ENCODE measurements around the gene CORO7.
A peak's percentile ranks its signal among the peaks of the same experiment; 100 is the strongest.

The CORO7 gene

DNA sequence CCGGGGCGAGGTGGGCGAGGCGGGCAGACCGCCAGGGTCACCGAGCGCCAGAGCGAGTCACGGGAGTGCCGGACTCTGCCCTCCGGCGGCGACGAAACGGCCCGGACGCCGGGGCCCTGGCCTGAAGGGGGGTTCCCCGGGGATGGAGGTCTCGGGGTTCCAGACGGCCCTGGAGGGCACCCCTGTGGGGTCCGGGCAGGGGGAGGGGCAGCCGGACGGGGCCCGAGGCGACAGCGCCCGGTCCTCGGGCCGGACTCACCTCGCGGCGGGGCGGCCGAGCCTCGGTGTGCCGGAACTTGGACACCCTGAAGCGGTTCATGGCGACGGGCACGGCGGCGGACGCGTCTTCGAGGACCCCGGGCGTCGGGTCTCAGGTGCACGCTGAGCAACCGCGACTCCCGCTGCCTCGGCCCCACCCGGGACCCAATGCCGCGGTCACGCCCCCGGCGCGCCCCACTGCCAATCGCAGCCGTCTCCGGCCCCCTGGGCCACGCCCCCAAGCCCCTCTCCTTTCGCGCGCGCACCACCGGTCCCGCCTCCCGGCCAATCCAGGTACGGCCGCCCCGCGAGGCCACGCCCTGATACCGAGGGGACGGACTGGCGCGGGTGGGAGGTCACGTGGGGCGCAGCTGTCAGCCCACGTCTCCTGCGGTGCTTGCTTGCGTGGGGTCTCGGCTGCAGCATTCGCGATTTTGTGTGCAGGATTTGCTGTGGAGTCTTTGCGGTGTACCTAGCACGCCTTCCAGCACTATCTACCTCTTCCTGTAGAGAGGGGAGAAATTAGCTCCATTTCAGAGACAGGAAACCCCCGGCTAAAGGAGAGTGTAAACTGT lies at the start of gene CORO7:
Gene CORO7 (minus strand): TSS at position 397 of the 833 bp plus-strand sequence. CDS start 78 bp downstream, at position 319.
- peak; percentile 95 to 97 for DNase-seq
- TF ChIP-seq POLR2A (IDR thresholded peaks at IDR 0.05; ENCODE audit: low read length) (peak; percentile 52), GATA1 (IDR thresholded peaks at IDR 0.05; ENCODE audit: low read depth, low read length) (no peak)

DNA sequence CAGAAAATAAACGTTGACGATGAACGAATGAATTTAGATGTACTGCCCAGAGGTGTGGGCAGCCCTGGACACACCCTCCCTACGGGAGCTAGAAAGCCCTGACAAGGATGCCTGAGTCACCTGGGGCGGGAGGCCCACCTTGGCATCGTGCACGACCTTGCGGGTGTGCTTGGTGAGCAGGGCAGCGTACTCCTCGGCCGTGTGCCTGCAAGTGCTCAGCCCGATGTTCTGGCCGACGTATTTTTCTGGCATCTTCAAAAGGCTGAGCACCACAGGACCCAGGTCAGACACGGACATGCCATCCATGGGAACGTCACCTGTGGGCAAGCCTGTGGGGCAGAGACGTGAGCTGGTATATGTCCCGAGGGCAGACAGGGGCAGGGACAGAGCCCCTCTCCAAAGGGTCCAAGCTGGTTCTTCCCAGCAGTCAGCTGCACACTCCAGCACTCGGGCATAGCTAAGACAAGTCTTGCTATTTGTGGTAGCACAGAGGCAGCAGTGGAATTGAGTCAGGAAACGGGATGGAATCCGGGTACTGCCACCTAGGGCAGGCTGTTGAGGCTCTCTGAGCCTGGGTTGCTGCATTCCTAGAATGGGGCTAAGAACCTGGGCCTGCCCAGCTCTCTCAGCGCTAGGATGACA lies 47.2 kb upstream of the CORO7 start:
- DNase-seq: no peak
- TF ChIP-seq GATA1 (IDR thresholded peaks at IDR 0.05; ENCODE audit: low read depth, low read length) (no peak), POLR2A (IDR thresholded peaks at IDR 0.05; ENCODE audit: low read length) (no peak)

DNA sequence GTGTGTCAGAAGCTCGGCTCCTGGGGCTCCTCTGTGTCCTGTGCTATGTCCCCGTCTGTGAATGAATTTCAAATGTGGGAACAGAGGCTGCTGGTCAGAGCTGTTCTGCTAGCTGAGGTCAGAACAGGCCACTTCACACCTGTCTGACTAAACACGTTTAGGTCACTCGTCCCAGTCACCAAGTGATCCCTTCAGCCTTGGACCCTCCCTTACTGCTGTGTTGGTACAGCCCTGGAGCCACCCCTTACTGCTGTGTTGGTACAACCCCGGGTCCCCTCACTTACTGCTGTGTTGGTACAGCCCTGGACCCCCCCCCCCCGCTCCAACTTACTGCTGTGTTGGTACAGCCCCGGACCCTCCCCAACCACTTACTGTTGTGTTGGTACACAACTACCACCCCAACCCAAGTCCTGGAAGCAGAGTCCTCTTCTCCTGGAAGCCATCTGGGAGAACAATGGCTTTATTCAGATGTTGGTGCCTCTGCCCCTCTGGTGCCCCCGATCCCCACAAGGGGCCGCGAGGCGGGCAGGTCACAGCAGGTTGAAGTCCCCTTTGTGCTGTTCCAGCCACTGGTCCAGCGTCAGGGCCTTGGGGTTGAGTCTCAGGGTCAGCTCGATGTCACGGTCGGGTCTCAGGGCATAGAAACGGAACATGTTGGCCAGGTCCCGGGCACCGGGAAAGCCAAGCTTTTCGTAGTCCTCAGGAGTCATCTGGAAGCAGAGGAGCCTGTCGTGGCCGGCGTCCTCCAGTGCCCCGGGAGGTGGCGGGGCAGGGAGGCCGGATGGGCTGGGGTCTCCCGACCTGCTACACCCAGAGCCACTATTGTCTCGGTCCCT lies 45.1 kb upstream of the CORO7 start:
- DNase-seq: no peak
- TF ChIP-seq POLR2A (IDR thresholded peaks at IDR 0.05; ENCODE audit: low read length): no peak
- TF ChIP-seq GATA1 (IDR thresholded peaks at IDR 0.05; ENCODE audit: low read depth, low read length): no peak

DNA sequence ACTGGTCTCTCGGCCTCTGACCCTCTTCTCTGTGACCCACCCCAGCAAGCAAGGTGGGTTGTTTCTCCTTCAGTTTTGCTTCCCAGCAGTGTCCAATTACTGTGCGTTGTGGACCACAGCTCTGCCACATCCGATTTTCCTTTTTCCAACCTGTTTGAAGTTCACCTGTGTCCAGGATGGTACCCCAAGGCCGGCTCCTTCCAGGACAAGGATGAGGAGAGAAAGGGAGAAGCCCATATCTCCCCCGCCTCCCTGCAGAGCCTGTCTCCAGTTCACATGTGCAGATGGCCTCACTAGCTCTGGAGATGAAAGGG lies 44.5 kb upstream of the CORO7 start:
- TF ChIP-seq GATA1 (IDR thresholded peaks at IDR 0.05; ENCODE audit: low read depth, low read length) (no peak), POLR2A (IDR thresholded peaks at IDR 0.05; ENCODE audit: low read length) (no peak)

DNA sequence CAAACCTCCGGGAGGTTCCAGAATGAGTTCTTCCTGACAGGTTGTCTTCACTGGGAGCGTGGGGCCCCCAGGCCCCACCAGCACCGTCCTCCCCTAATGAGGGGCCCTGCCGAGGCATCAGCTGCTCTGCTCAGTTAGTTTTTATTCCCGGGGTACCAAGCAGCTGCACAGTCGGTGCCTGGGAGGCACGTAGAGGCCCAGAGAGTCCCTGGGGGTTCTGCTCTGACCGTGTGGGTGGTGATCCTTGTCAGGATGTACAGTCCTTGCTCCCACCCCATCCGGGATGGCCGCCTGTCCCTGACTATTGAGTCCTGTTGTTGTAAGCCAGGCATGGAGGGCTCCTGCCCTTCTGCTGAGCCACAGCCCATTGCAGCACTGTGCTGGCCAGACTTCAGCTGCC lies 39.6 kb upstream of the CORO7 start:
- no peak for DNase-seq
- no peak for TF ChIP-seq POLR2A (IDR thresholded peaks at IDR 0.05; ENCODE audit: low read length)
- no peak for TF ChIP-seq GATA1 (IDR thresholded peaks at IDR 0.05; ENCODE audit: low read depth, low read length)

More for the DNA sequence above, 44.5 kb upstream of the CORO7 start:
- no peak for DNase-seq

DNA sequence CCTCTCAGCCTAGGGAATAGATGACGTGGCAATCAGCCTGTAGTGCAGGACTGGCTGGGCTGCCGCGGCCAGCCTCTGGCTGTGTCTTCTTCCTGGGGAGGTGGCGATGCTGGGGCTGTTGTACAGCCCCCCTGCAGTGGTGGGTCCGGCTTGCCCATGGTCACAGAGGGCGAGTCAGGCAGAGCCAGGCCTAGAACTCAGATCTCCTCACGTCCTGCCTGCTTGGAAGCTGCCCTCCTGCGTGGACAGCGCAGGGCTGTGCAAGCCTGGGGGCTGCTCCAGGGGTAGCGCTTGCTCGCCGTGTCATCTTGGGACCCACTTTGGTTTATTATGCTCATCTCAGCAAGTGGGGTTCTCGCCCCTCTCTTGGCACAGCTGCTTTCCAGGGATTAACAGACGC lies 38.7 kb upstream of the CORO7 start:
- TF ChIP-seq GATA1 (IDR thresholded peaks at IDR 0.05; ENCODE audit: low read depth, low read length) (no peak), POLR2A (IDR thresholded peaks at IDR 0.05; ENCODE audit: low read length) (no peak)
- no peak for DNase-seq

DNA sequence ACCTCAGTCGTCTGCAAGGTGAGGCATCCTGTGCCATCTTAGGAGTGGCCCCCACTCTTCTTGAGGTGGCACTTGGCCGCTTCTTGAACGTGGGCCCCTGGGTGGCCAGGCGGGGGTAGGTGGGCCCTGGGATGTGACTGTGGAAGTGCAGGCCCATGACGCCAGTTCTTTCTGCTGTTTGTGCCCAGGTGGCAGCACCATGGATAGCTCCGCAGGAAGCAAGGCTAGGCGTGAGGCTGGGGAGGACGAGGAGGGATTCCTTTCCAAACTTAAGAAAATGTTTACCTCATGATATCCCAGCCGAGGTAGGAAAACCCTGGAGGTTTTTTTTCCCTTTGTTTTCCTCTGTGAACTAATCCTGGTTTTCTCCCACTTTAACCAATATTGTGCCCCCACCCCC lies 38.2 kb upstream of the CORO7 start:
- DNase-seq: no peak
- TF ChIP-seq POLR2A (IDR thresholded peaks at IDR 0.05; ENCODE audit: low read length): no peak
- TF ChIP-seq GATA1 (IDR thresholded peaks at IDR 0.05; ENCODE audit: low read depth, low read length): no peak

DNA sequence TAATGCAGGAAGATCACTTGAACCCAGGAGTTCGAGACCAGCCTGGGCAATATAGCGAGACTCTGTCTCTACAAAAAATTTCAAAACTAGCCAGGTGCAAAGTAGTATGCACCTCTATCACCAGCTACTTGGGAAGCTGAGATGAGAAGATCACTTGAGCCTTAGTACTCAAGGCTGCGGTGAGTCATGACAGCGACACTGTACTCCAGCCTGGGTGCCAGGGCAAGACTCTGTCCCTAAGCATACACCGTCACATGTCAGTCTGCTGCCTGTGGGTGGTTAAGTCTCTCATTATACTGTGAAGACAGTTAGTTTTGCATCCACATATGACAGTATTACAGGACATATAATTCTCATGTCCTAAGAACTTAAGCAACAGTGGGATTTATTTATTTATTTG lies 36.3 kb upstream of the CORO7 start:
- TF ChIP-seq GATA1 (IDR thresholded peaks at IDR 0.05; ENCODE audit: low read depth, low read length): no peak
- no peak for TF ChIP-seq POLR2A (IDR thresholded peaks at IDR 0.05; ENCODE audit: low read length)
- DNase-seq: no peak

DNA sequence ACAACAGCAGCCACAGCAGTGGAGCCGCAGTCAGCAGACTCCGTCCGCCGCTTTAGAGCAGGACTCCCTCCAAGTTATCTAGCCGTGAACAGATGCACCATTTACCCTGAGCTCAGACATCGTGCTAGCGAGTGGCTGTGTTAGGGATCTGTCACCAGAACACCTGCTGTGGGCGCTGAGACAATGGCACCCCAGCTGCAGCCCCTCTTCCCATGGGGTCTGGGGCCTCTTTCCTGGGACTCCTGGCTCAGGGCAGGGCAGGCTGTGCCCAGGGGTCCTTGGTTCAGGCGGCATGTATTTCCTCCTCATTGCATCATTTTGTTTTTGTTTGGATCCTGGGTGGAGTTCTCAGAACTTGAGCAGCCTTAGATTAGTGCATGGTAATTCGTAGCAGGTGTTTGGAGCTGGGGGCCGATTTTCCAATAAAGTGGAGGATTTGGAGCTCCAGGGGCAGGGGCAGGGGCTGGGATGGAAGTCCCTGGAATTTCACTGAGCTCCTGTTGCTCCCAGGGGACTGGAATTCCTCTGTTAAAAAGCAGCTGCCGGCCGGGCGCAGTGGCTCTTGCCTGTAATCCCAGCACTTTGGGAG lies 34.6 kb upstream of the CORO7 start:
- DNase-seq: peak; percentile 61 to 84
- TF ChIP-seq GATA1 (IDR thresholded peaks at IDR 0.05; ENCODE audit: low read depth, low read length) (no peak), POLR2A (IDR thresholded peaks at IDR 0.05; ENCODE audit: low read length) (no peak)

DNA sequence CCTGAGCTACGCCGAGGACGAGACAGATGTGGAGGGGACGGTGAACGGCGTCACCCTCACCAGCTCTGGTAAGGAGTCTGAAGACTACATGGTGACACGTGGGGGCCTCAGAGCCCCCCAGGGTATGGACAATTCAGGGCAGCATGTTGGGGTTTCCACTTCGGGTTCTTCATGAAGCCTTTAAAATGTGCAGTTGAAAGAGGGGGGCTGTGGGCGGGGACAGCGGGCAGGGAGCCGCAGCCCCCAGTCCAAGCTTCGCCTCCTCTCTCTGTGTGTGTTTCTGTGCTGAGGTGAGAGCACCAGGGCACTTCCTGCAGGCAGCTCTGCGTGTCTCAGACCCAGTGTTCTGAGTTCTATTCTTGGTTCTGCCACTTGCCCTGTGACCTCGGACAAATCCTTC lies 34.0 kb upstream of the CORO7 start:
- DNase-seq: no peak
- TF ChIP-seq POLR2A (IDR thresholded peaks at IDR 0.05; ENCODE audit: low read length) (no peak), GATA1 (IDR thresholded peaks at IDR 0.05; ENCODE audit: low read depth, low read length) (no peak)

DNA sequence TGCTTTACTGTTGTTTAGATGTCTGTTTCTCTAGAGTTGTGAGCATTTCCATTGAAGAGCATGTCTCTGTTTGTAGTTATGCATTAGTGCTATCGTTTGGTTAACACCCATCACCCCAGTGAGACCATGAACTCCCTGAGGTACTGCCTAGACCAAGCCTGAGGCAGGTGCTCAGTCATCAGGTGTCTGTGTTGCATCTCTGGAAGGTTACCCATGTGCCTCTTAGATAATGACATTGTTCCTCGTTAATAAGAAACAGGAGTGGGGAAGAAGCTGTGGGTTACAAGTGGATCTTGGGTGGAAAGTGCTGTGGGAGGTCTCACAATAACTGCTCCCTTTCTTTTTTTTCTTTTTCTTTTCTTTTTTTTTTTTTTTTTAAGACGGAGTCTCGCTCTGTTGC lies 27.6 kb upstream of the CORO7 start:
- TF ChIP-seq GATA1 (IDR thresholded peaks at IDR 0.05; ENCODE audit: low read depth, low read length): no peak
- TF ChIP-seq POLR2A (IDR thresholded peaks at IDR 0.05; ENCODE audit: low read length): no peak
- DNase-seq: no peak

DNA sequence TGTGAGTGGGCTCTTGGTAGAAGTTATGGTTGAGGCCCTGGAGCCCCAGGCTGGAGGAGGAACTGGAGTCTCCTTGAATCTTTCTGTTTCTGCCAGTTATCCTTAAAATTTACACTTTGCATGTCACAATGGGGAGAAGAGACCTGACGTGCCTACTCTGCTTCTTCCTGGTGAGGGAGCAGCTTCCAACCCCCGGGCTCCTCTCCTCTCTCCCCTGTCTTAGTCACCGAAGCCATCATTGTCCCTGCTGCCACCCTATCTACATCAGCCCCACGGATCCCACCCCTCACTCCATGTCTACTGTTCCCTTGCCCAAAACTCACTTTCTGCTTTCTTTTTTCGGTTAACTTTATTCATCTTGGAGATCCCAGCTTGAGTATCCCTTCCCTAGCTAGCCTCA lies 26.9 kb upstream of the CORO7 start:
- DNase-seq: no peak
- TF ChIP-seq POLR2A (IDR thresholded peaks at IDR 0.05; ENCODE audit: low read length): no peak
- TF ChIP-seq GATA1 (IDR thresholded peaks at IDR 0.05; ENCODE audit: low read depth, low read length): no peak

DNA sequence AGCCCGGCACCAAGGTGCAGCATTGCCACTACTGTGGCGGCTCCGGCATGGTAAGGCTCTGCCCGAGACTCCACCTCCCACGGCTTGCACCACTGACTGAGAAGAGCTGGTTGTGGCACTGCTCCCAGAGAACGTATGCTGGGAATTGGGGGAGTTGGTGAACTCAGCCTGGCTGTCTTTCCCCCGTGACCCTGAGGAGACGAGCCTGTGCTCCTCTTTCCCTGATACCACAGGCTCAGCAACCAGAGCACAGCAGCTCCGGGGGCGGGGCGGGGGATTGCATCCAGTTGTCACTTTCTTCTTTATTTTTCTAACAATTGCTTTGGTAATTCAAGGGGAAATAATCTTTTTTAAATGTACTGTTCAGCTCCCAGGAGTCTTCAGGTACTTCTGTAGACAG lies 26.0 kb upstream of the CORO7 start:
- no peak for DNase-seq
- TF ChIP-seq POLR2A (IDR thresholded peaks at IDR 0.05; ENCODE audit: low read length) (no peak), GATA1 (IDR thresholded peaks at IDR 0.05; ENCODE audit: low read depth, low read length) (no peak)

DNA sequence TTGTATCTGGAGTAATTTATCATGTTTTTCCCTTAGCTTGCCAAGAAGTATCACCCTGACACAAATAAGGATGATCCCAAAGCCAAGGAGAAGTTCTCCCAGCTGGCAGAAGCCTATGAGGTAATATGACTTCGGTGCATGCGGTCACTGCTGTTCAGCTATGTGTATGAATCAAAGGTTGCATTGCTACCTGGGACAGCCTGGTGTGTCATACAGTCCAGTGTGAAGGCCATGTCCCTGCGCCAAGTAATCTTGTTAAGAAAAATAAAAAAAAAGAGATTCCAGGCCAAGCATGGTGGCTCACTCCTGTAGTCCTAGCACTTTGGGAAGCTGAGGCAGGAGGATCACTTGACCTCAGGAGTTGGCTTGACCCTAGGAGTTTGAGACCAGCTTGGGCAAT lies 21.0 kb upstream of the CORO7 start:
- TF ChIP-seq GATA1 (IDR thresholded peaks at IDR 0.05; ENCODE audit: low read depth, low read length): no peak
- TF ChIP-seq POLR2A (IDR thresholded peaks at IDR 0.05; ENCODE audit: low read length): no peak
- no peak for DNase-seq

Data from erythroblast (primary cell).